Stomach (tissue), 4 donors: ENCODE data around the gene SEC14L6.

ENCODE experiments used
- EP300 ChIP-seq: sonication (generic); formaldehyde crosslinking; IDR thresholded peaks from one replicate; pipeline ENCODE4 v1.6.1; 2017; ENCODE audit warnings: antibody characterized with exemption
- POLR2A ChIP-seq, 4 donors: fragments of 450-650 bp; IDR thresholded peaks; one replicate each; pipeline ENCODE4 v1.6.1; 2016; ENCODE audit warnings: antibody characterized with exemption in 4 of 4, control low read depth in 2 of 4, mild to moderate bottlenecking in 1 of 4, moderate library complexity in 1 of 4
- POLR2AphosphoS5 ChIP-seq, 3 donors: sonication (generic); formaldehyde crosslinking; IDR thresholded peaks; one replicate each; pipeline ENCODE4 v1.6.1; 2016; ENCODE audit warnings: antibody characterized with exemption in 3 of 3
- TF ChIP-seq, protein P1 (sequence below), 7 experiments: fragments of 450-650 bp in 4 of 7; fragments of 200-600 bp in 3 of 7; sonication (generic) in 3 of 7; IDR thresholded peaks; one replicate each; pipeline ENCODE4 v1.5.1; 2016 to 2019; ENCODE audit warnings: antibody characterized with exemption in 7 of 7, control low read depth in 2 of 7, mild to moderate bottlenecking in 1 of 7

DNA sequence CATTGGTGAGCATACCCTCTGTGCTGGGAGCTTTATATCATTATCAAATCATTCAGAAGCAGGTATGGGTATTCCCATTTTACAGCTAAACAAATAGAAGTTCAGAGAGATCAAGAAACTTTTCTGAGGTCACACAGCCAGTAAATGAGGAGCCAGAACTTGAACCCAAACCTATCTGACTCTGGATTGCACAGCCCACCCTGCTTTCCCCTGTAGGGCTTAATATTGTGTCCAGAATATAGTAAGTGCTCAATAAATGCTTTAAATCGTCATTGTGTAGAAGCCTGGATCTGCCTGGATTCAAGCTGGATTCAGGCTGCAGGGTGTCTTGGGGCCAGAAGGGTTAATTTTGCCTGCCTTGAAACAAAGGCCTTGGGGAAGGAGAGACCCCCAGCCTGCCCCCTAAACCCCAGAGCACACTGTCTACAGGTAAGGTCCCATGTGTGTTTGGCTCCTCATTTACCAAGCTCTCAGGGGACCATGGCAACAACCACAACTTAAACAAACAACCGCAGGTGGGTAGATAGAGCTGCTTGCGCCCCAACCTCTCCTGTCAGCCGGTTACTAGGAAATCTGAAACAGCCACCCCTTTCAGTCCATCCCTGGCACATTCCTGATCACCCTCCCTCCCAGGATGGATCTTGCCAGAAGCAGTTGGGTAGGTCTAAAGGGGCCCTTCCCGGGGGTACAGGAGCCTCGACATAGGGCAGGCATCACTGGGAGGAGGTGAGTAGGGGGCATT, 71.7 kb downstream of the SEC14L6 start:
- TF ChIP-seq, protein P1, sequence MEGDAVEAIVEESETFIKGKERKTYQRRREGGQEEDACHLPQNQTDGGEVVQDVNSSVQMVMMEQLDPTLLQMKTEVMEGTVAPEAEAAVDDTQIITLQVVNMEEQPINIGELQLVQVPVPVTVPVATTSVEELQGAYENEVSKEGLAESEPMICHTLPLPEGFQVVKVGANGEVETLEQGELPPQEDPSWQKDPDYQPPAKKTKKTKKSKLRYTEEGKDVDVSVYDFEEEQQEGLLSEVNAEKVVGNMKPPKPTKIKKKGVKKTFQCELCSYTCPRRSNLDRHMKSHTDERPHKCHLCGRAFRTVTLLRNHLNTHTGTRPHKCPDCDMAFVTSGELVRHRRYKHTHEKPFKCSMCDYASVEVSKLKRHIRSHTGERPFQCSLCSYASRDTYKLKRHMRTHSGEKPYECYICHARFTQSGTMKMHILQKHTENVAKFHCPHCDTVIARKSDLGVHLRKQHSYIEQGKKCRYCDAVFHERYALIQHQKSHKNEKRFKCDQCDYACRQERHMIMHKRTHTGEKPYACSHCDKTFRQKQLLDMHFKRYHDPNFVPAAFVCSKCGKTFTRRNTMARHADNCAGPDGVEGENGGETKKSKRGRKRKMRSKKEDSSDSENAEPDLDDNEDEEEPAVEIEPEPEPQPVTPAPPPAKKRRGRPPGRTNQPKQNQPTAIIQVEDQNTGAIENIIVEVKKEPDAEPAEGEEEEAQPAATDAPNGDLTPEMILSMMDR (IDR thresholded peaks at IDR 0.05), result no peak
- TF ChIP-seq EP300 (no peak), POLR2A (IDR thresholded peaks at IDR 0.05) (no peak), POLR2AphosphoS5 (IDR thresholded peaks at IDR 0.05) (no peak)
